Sigmoid colon (tissue), 7 donors: ENCODE measurements around the gene GAPVD1. TPM values are rescaled to one million over a fixed set of nuclear protein-coding genes. Genes with fewer than 3 reads are reported as not detected.

ENCODE experiments used
- DNase-seq: peaks from one replicate; pipeline ENCODE4 v3.0.0-alpha.2; 2019
- H3K27ac ChIP-seq, 4 donors: fragments of 200-600 bp; sonication (generic); one replicate each; pipeline ENCODE4 v1.5.1; 2016 to 2019; ENCODE audit warnings: mild to moderate bottlenecking in 1 of 4
- H3K27me3 ChIP-seq, 3 donors: fragments of 200-600 bp; sonication (generic); one replicate each; pipeline ENCODE4 v1.5.1; 2019; ENCODE audit warnings: mild to moderate bottlenecking in 1 of 3
- H3K36me3 ChIP-seq, 4 donors: fragments of 200-600 bp; sonication (generic); one replicate each; pipeline ENCODE4 v1.5.1; 2016 to 2019
- H3K4me1 ChIP-seq, 4 donors: fragments of 200-600 bp; sonication (generic); one replicate each; pipeline ENCODE4 v1.5.1; 2017 to 2019
- H3K4me3 ChIP-seq, 4 donors: fragments of 200-600 bp; sonication (generic); one replicate each; pipeline ENCODE4 v1.5.1; 2017 to 2019; ENCODE audit warnings: mild to moderate bottlenecking in 2 of 4, moderate library complexity in 1 of 4
- H3K9me3 ChIP-seq, 4 donors: fragments of 200-600 bp in 3 of 4; sonication (generic) in 3 of 4; one replicate each; pipeline versions ENCODE4 v1.5.1 to v1.6.1; 2013 to 2019
- CTCF ChIP-seq, 4 experiments: fragments of 450-650 bp in 3 of 4; fragments of 200-600 bp in 1 of 4; IDR thresholded peaks; one replicate each; pipeline ENCODE4 v1.5.1; 2016 to 2019; ENCODE audit warnings: antibody characterized with exemption in 4 of 4, mild to moderate bottlenecking in 3 of 4, moderate library complexity in 2 of 4
- EP300 ChIP-seq, 4 donors: sonication (generic); formaldehyde crosslinking; IDR thresholded peaks; one replicate each; pipeline ENCODE4 v1.6.1; 2017; ENCODE audit warnings: antibody characterized with exemption in 4 of 4
- POLR2A ChIP-seq, 2 donors: fragments of 450-650 bp; IDR thresholded peaks; one replicate each; pipeline ENCODE4 v1.6.1; 2016; ENCODE audit warnings: antibody characterized with exemption in 2 of 2, mild to moderate bottlenecking in 2 of 2, moderate library complexity in 2 of 2
- POLR2AphosphoS5 ChIP-seq, 4 donors: sonication (generic); formaldehyde crosslinking; IDR thresholded peaks; one replicate each; pipeline ENCODE4 v1.6.1; 2017; ENCODE audit warnings: antibody characterized with exemption in 4 of 4
- WGBS, 2 donors: extraction: QIAGEN DNeasy Blood & Tissue Kit; methylation state at CpG; one replicate each; pipeline ENCODE4 v1.1.7; 2013; 5-methylcytosine and 5-hydroxymethylcytosine counted together
- intact Hi-C: fragments of 100-400 bp; cut with DNase I; formaldehyde crosslinking; loops from one replicate; pipeline ENCODE4 v1.15.1; 2023
- polyA plus RNA-seq, 3 donors: library from polyadenylated mRNA; stranded (reverse); fragments of 200-250 nt; gene quantifications; one replicate each; pipeline ENCODE4 v1.2.3, GENCODE V29; 2013
- total RNA-seq, 4 donors: library from RNA; depleted of rRNA; stranded (reverse); fragments of >200 nt; gene quantifications; one replicate each; pipeline ENCODE4 v1.1.0, GENCODE V29; 2016
- donor health status: healthy with polysubstance abuse.
- donor health status: Bipolar disorder and iron deficiency.
- donor health status: healthy.

The GAPVD1 gene
- total and polyA plus RNA-seq, 7 donors, result 3.0 to 182 (median 44.9) TPM

DNA sequence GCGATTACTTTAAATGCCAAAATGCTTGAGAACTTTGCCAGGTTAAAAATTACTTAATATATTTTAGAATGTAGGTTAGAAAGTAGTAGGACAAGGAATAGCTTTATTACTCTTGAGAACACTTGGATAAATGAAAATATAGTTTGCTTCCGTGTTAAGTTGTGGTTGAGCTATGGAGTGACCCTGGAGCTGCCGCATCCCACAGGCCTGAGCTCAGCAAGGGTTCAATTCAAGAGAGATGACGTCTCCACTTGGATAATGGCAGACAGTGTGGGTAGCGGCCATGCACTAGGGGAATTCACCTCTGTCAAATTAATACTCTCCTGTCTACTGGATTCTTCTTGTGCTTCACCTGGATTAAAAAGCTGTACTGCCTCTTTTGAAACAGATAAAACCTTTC lies 105.0 kb downstream of the GAPVD1 start:
- Histone ChIP-seq H3K9me3 (no peaks in the 10 kb centered on the region), H3K36me3 (peaks cover 3 to 43% (median 11%) of the 10 kb centered on the region in 4 donors), H3K4me3 (no peak overlapping the region), H3K4me1 (no peaks in the 10 kb centered on the region), H3K27ac (no peak overlapping the region), H3K27me3 (no peaks in the 10 kb centered on the region)
- DNase-seq, result no peak
- TF ChIP-seq CTCF (IDR thresholded peaks at IDR 0.05) (no peak), POLR2A (IDR thresholded peaks at IDR 0.05) (no peak), POLR2AphosphoS5 (IDR thresholded peaks at IDR 0.05) (no peak), EP300 (IDR thresholded peaks at IDR 0.05) (no peak)
- 90 to 96% methylated on average over 5 of the region's 5 CpGs for WGBS, 2 donors
- intact Hi-C loops, result no loop called here

DNA sequence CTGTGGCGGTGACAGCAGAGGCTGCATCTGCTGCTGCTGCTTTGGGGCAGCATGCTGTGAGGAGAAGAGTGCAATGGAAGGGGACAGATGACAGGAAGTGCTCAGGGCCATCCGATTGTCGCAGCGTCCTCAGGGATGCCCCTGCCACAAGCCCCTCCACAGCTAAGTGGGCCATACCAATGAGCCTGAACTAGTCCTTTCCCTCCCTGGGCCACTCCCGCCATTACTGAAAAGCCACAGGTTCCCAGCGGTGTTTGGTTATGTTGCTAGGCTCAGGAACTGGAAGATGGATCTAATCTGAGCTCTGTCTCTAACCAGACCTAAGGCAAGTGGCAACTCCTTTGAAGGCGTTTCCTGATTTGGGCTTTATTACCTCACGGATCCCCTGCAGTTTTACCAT lies 109.2 kb downstream of the GAPVD1 start:
- no peak overlapping the region for H3K27ac ChIP-seq
- peaks cover 0 to 2% (median 0%) of the 10 kb centered on the region in 4 donors for H3K36me3 ChIP-seq
- no peak for DNase-seq
- intact Hi-C loops, result no loop called here
- WGBS, 2 donors, result 85 to 87% methylated on average over 8 of the region's 8 CpGs
- H3K27me3 ChIP-seq, result no peaks in the 10 kb centered on the region
- H3K4me1 ChIP-seq, result peaks cover 0 to 10% (median 7%) of the 10 kb centered on the region in 4 donors
- no peak overlapping the region for H3K4me3 ChIP-seq
- no peak for TF ChIP-seq EP300 (IDR thresholded peaks at IDR 0.05)
- no peaks in the 10 kb centered on the region for H3K9me3 ChIP-seq

GRCh38 chr9:125372441-125373226 lies 111.0 kb downstream of the GAPVD1 start:
- H3K9me3 ChIP-seq, result no peaks in the 10 kb centered on the region
- H3K27me3 ChIP-seq, result peaks cover 0 to 6% (median 0%) of the 10 kb centered on the region in 3 donors
- TF ChIP-seq POLR2A (IDR thresholded peaks at IDR 0.05) (no peak), CTCF (IDR thresholded peaks at IDR 0.05) (no peak), POLR2AphosphoS5 (IDR thresholded peaks at IDR 0.05) (no peak), EP300 (IDR thresholded peaks at IDR 0.05) (no peak)
- intact Hi-C loops, result no loop called here
- no peak overlapping the region for H3K27ac ChIP-seq
- no peaks in the 10 kb centered on the region for H3K36me3 ChIP-seq
- no peak overlapping the region for H3K4me3 ChIP-seq
- DNase-seq, result no peak
- WGBS, 2 donors, result 77 to 92% methylated on average over 9 of the region's 9 CpGs
- H3K4me1 ChIP-seq, result peaks cover 0 to 10% (median 7%) of the 10 kb centered on the region in 4 donors

DNA sequence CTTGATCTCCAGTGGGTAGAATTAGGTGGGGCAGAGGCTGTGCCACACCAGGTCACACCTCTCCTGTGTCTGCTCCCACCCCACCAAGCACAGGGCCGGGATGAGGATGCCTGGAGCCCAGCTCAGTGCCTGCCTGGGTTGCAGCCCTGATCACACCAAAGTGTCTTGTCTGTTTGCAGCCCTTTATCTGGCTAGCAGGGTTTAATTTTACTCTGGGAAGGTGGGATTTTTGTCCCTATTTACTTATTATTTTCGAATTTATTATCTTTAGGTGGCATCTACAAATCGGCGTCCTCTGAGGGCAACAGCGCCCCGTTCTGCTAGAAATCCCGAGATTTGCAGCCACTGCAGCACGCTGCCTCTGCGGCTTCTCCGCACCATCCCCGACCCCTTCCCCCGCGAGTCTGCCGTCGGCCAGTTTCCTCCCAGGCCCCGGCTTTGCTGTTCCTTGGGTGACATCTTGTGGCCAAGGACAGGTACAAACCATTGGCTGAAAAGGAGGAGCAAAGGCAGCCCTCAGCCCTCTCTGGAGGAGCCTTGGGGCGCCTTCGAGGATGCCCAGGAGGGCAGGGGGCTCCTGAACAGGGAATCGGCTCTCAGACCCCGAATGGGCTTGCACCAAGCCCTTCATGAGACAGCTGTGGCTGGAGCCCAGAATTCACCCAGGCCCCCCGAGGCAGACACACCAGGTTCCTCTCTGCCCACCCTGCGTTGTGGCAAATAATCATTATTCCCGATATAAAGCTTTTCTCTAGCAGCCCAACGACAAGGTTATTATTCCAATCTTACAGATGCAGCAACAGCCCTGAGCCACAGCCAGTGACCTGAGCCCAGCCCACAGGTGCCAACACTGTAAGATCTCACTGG lies 113.0 kb downstream of the GAPVD1 start:
- TF ChIP-seq POLR2AphosphoS5 (IDR thresholded peaks at IDR 0.05) (peak in 1 of 4 donors; percentile 22), CTCF (IDR thresholded peaks at IDR 0.05) (peak; percentile 54 to 80 (median 68)), POLR2A (IDR thresholded peaks at IDR 0.05) (no peak), EP300 (IDR thresholded peaks at IDR 0.05) (no peak)
- peak; percentile 81 for DNase-seq
- Histone ChIP-seq H3K4me3 (peak overlapping the region in 3 of 4 donors; percentile 18 to 34 (median 33)), H3K4me1 (peaks cover 0 to 10% (median 7%) of the 10 kb centered on the region in 4 donors), H3K36me3 (no peaks in the 10 kb centered on the region), H3K27me3 (peaks cover 0 to 6% (median 4%) of the 10 kb centered on the region in 3 donors), H3K27ac (no peak overlapping the region), H3K9me3 (no peaks in the 10 kb centered on the region)
- WGBS, 2 donors, result 12 to 17% methylated on average over 24 of the region's 24 CpGs
- intact Hi-C loops, result loop anchor here (2.0 to 5.0 kb wide), 2 partner anchors 107 to 602 kb away; no protein-coding TSS in a partner anchor

GRCh38 chr9:125375820-125376219 lies 114.2 kb downstream of the GAPVD1 start:
- Histone ChIP-seq H3K4me3 (no peak overlapping the region), H3K4me1 (peaks cover 0 to 10% (median 7%) of the 10 kb centered on the region in 4 donors), H3K27ac (no peak overlapping the region), H3K36me3 (no peaks in the 10 kb centered on the region), H3K27me3 (peaks cover 0 to 6% (median 4%) of the 10 kb centered on the region in 3 donors), H3K9me3 (no peaks in the 10 kb centered on the region)
- no peak for DNase-seq
- WGBS, 2 donors, result 91 to 95% methylated on average over 9 of the region's 9 CpGs
- TF ChIP-seq EP300 (IDR thresholded peaks at IDR 0.05) (no peak), POLR2AphosphoS5 (IDR thresholded peaks at IDR 0.05) (no peak), CTCF (IDR thresholded peaks at IDR 0.05) (no peak), POLR2A (IDR thresholded peaks at IDR 0.05) (no peak)
- intact Hi-C loops, result loop anchor here (2.0 to 5.0 kb wide), 2 partner anchors 109 to 603 kb away; no protein-coding TSS in a partner anchor
